ENCODE data around the gene SERGEF.

- TF ChIP-seq, protein P1, sequence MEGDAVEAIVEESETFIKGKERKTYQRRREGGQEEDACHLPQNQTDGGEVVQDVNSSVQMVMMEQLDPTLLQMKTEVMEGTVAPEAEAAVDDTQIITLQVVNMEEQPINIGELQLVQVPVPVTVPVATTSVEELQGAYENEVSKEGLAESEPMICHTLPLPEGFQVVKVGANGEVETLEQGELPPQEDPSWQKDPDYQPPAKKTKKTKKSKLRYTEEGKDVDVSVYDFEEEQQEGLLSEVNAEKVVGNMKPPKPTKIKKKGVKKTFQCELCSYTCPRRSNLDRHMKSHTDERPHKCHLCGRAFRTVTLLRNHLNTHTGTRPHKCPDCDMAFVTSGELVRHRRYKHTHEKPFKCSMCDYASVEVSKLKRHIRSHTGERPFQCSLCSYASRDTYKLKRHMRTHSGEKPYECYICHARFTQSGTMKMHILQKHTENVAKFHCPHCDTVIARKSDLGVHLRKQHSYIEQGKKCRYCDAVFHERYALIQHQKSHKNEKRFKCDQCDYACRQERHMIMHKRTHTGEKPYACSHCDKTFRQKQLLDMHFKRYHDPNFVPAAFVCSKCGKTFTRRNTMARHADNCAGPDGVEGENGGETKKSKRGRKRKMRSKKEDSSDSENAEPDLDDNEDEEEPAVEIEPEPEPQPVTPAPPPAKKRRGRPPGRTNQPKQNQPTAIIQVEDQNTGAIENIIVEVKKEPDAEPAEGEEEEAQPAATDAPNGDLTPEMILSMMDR (IDR thresholded peaks at IDR 0.05), result no peak
- TF ChIP-seq POLR2A (IDR thresholded peaks at IDR 0.05), result no peak
These were observed 216.7 kb downstream of the SERGEF start for GRCh38 chr11:17796154-17796553.

Measured in ovary (tissue), 3 donors.